WI38 (cell line): ENCODE results near the gene SPPL2A.
"Not testable (repeated sequence)": the region's sequence is repeated elsewhere in the genome, so short reads cannot be mapped to it uniquely, and the experiment has no call there.

Source experiments
- H3K4me3 ChIP-seq: 2 replicates; pipeline ENCODE4 v1.5.1; 2011; ENCODE audit warnings: low read depth, mild to moderate bottlenecking, control low read depth, low read length
- TF ChIP-seq, protein P1 (sequence below): IDR thresholded peaks from 2 replicates; pipeline ENCODE4 v1.5.1; 2012; ENCODE audit warnings: low read depth, mild to moderate bottlenecking, control low read depth, low read length

The SPPL2A gene

DNA sequence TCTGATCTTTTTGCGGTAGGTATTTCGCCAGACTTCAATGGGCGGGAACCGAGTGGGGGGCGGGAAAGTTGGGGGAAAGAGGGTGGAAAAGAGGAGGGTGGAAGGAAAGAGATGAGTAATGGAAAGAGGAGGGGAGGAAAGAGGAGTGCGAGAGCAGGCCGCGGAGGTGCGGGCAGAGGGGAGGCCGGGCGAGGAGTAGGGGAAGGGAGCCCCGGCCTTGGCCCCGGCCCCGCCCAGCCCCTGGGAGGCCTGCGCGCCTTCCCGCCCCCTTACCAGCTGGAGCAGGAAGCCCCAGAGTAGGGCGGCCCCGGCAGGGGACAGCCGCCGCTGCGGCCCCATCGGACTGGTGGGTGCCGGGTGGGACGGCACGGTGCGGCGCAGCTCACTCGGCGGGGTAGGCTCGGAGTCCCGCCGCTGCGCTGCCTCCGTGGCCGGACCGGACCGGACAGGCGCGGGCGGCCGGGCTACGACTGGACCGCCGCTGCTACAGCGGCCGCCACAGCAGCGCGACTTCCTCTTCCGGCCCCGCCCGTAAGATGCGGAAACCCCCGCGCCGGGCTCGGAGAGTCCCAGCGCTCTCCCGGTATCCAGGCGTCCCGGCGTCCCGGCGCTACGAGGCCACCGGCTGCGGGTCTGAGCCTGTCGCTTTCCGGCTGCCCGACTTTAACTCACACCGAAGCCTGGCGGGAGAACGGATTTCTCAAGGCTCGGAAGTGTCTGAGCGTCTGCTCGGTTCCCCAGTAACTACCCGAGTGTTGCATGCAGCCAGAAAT lies at the start of gene SPPL2A:
TSS of gene SPPL2A (minus strand) at position 512 of the 773 bp plus-strand sequence. CDS start at position 339, 173 bp downstream.
- peak within 1 kb of the TSS; percentile 82 for H3K4me3 ChIP-seq
- TF ChIP-seq, protein P1, sequence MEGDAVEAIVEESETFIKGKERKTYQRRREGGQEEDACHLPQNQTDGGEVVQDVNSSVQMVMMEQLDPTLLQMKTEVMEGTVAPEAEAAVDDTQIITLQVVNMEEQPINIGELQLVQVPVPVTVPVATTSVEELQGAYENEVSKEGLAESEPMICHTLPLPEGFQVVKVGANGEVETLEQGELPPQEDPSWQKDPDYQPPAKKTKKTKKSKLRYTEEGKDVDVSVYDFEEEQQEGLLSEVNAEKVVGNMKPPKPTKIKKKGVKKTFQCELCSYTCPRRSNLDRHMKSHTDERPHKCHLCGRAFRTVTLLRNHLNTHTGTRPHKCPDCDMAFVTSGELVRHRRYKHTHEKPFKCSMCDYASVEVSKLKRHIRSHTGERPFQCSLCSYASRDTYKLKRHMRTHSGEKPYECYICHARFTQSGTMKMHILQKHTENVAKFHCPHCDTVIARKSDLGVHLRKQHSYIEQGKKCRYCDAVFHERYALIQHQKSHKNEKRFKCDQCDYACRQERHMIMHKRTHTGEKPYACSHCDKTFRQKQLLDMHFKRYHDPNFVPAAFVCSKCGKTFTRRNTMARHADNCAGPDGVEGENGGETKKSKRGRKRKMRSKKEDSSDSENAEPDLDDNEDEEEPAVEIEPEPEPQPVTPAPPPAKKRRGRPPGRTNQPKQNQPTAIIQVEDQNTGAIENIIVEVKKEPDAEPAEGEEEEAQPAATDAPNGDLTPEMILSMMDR = no peak

GRCh38 chr15:50814634-50815033 lies 49.1 kb upstream of the SPPL2A start:
- no peak overlapping the region for H3K4me3 ChIP-seq
- TF ChIP-seq, protein P1 = no peak

GRCh38 chr15:50813865-50814264 lies 48.4 kb upstream of the SPPL2A start:
- TF ChIP-seq, protein P1 = no peak
- H3K4me3 ChIP-seq = no peak overlapping the region

- TF ChIP-seq, protein P1 = no peak
- no peak overlapping the region for H3K4me3 ChIP-seq
These were observed 47.6 kb upstream of the SPPL2A start for GRCh38 chr15:50813089-50813488.

DNA sequence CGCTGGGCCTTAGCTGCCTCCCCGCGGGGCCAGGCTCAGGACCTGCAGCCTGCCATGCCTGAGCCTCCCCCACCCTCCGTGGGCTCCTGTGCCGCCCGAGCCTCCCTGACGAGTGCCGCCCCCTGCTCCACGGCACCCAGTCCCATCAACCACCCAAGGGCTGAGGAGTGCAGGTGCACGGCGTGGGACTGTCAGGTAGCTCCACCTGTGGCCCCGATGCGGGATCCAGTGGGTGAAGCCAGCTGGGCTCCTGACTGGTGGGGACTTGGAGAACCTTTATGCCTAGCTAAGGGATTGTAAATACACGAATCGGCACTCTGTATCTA lies 46.6 kb upstream of the SPPL2A start:
- H3K4me3 ChIP-seq = not testable (repeated sequence)

DNA sequence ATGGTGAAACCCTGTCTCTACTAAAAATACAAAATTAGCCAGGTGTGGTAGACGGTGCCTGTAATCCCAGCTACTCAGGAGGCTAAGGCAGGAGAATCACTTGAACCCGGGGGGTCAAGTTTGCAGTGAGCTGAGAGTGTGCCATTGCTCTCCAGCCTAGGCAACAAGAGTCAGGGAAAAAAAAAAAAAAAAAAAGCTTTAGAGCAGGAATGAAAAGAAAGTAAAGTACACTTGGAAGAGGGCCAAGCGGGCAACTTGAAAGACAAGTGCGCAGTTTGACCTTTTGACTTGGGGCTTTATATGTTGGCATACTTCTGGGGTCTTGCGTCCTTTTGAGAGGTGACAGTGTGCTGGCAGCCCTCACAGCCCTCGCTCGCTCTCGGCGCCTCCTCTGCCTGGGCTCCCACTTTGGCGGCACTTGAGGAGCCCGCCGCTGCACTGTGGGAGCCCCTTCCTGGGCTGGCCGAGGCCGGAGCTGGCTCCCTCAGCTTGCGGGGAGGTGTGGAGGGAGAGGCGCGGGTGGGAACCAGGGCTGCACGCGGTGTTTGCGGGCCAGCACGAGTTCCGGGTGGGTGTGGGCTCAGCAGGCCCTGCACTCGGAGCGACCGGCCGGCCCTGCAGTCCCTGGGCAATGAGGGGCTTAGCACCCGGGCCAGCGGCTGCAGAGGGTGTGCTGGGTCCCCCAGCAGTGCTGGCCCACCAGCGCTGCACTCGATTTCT lies 46.1 kb upstream of the SPPL2A start:
- H3K4me3 ChIP-seq = not testable (repeated sequence)

DNA sequence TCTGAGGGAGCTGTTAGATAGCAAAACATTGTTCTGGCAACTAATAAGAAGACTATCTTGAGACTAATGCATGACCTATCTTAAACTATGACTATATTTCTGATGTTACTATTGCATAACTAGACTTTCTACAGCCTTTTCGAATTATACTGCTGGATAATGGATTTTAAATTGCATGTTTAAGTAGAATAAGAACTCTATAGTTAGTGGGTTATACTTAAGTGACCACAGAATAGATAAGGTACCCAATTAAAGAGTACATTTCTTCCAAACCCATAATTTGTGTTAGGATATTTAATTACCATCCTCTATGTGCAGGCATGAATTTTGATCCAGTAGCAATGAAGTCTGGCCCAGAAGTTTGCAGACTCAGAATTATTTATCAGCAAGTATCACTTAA lies 44.6 kb upstream of the SPPL2A start:
- TF ChIP-seq, protein P1 = no peak
- H3K4me3 ChIP-seq = no peak overlapping the region

DNA sequence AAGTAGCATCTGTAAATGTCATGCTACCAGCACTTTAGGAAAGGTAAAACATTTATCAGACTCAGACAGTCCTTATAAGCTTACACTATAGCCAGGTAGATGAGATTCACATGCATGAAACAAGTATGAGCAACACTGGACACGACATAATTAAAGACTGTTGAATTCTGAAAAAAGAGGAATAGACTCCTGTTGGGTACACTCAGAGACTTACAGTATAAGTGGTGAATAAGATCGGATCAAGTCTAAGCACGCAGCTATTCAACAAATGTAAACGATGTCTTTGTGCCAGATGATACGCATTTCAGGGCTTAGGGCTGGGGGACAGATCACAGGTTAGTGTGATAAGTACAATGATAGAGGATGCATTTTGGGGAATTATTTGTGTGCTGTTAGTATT lies 43.2 kb upstream of the SPPL2A start:
- TF ChIP-seq, protein P1 = no peak
- no peak overlapping the region for H3K4me3 ChIP-seq
